ENCODE measurements around the gene NRG3.
"Not testable (repeated sequence)": the region's sequence is repeated elsewhere in the genome, so short reads cannot be mapped to it uniquely, and the experiment has no call there.

NRG3 gene

DNA sequence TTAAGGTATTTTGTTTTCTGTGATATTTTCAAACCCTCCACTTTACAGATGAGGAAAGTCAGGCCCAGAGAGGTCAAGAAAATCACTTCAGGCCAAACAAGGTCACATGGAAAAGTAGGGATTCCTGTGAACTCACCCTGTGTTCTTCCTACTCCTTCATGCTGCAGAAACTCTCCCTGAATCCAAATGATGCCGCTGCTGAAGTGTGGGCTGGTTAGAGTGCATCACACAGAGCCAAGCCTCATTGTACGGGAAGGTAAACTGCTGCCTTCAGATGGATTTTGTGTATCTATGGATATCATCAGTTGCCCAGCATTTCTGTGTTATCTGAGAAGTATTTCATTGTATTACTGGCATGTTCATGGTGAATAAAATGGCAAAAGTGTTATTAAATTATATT is 75.4 kb downstream of the NRG3 start:
- H3K27ac ChIP-seq: no peak overlapping the region
- DNase-seq (ENCODE audit: low read depth, low spot score): no peak

DNA sequence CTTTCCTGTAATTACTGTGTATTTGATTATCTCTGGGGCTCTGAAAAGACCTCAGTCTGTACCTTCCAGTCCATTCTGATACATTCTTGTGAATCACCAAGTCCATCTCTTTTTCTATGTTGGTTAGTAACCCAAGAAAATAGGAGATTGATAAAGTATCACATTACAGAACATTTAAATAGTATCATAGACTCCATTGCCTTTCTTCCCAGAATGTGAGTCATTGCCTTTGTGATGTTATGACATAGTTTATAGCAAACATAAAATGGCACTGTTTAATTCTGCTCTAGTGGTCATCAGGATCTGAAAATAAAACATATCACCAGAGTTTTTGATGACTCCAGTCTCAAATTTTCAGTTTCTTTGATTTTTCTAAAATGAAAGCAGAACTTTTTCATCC is 78.4 kb downstream of the NRG3 start:
- DNase-seq (ENCODE audit: low read depth, low spot score): no peak
- H3K27ac ChIP-seq: no peak overlapping the region

DNA sequence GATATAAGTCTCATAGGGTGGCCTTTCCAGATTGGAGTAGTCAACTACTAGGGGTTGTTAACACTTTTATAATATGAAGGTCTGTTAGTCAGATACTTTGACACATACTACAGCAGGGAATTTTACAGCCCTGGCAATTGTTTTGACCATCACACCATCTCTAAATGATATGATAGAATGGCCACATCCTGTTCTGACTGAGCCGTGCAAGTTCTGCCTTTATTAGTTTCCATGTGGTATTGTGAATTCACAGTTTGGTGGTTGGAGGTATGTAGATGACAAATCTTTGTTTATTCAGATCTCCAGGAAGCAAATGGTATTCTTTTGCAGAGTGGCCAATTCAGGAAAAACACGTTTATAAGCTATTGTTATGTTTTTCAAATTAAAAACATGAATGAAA is 83.0 kb downstream of the NRG3 start:
- DNase-seq (ENCODE audit: low read depth, low spot score): no peak
- no peak overlapping the region for H3K27ac ChIP-seq

DNA sequence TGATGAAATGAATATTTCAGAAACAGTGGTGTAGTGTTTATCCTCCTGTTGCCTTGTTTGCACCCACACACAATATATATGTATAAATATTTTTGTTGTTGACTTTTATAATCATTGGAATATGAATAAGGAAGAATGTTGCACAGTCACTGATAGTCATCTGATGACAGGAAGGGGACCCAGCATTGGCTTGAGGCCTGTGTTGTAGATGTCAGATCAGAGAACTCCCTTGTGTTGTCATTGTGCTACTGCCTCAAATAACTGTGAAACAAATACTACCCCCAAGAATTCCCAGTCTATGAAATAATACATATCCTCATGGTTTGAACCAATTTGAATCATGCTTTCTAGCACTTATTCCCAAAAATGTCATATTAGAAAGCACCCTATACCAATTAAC is 84.0 kb downstream of the NRG3 start:
- H3K27ac ChIP-seq: no peak overlapping the region
- no peak for DNase-seq (ENCODE audit: low read depth, low spot score)

DNA sequence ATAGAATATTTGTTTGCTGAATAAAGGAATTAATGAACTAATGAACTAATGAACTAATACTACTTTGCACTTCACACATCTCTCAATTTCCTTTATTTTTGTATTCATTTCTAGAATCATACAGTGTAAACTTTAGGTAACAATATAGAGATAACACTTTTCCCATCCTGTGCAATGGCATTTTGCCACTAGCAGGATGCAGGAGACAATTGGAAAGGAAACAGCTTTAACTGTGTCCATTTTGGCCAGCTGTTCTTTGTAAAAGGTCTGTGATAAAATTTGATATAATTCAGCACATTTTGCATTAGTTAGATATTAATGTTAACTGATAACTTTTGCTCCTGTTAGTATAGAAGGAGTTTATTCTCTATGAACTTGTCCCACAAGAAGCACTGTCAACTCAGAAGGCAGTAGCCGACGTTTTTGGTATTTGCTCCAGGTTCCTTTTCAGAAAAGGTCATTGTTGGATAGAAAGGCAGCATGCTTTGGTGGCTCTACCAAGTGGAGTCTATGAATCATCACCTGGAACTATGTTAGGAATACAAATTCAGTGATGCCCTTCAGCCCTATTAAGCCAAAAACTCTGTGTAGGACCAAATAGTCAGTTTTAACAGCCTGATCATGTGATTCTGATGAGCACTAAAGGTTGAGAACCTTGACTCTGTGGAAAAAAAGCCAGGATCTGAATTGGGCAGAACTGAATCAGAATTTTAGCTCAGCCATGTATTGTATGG is 86.6 kb downstream of the NRG3 start:
- DNase-seq (ENCODE audit: low read depth, low spot score): no peak
- no peak overlapping the region for H3K27ac ChIP-seq

DNA sequence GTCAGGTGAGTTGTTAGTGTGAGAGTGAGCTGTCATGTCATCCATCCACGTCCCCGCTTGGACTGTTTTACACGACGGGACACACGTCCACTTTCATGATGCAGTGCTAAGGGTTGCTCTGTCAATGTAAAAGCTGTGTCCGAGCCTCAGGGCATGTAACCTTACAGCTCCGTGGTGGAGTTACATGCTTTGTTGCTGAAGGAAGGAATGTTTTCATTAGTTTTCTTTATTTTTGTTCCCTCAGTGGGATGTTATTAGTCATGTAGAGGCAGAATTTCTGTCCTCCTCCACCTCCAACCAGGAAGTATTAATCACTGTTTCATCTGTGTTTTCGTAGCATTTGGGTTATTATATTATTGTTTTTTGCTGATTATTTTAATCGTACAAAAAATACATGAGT is 88.6 kb downstream of the NRG3 start:
- no peak for DNase-seq (ENCODE audit: low read depth, low spot score)
- no peak overlapping the region for H3K27ac ChIP-seq

DNA sequence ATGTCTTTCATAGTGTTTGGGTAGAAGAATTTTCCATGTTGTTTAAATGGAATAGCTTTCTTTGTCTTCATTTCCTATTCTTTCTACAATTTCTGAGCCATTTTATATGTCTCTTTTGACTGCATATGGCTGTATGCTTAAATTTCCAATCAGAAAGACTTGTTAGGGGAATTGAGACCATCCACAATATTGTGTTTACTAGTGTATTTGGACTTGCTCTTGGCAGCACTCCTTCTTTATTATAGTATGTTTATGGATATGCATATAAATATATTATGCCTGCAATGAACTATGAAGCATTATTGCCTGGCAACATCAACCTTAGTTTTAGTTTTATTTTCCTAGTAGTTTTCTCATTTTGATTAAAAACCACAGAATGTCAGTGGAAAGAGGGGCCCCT is 92.7 kb downstream of the NRG3 start:
- no peak overlapping the region for H3K27ac ChIP-seq
- DNase-seq (ENCODE audit: low read depth, low spot score): no peak

DNA sequence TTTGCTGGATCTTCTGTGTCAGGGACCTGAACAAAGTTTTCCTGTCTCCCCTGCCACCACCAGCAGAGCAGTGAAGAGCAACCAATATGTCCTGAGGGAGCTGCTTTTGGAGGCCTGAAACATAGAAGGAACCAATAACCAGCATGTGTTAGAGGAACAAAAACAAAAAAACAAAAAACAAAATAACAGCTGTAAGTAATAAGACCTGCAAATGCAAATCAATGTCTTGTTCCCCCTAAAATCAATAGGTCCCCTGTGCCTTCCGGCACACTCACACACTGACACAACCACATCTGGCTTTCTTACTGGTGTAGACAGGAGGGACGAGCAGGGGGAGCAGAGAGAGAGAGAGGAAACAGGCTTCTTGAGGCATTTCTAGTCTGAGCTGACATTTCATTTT is 94.1 kb downstream of the NRG3 start:
- no peak overlapping the region for H3K27ac ChIP-seq
- no peak for DNase-seq (ENCODE audit: low read depth, low spot score)

DNA sequence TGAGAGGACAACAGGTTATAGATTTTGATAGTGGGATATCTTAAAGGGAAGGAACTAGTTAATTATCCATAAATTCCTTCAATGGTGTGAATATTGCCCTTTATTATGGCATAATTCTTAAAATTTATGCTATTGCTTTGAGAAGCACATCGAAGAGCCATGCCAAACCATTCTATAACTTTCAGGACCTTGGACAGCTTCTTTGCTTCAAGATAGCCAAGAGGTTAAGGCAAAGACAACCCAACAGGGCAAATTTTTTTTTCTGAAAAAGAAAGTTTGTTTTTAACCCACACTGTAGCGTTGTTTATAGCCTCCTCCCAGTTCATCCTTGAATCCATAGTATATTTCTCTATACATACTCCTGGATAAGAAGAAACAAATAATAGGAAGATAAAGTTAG is 103.2 kb downstream of the NRG3 start:
- no peak for DNase-seq (ENCODE audit: low read depth, low spot score)
- no peak overlapping the region for H3K27ac ChIP-seq

DNA sequence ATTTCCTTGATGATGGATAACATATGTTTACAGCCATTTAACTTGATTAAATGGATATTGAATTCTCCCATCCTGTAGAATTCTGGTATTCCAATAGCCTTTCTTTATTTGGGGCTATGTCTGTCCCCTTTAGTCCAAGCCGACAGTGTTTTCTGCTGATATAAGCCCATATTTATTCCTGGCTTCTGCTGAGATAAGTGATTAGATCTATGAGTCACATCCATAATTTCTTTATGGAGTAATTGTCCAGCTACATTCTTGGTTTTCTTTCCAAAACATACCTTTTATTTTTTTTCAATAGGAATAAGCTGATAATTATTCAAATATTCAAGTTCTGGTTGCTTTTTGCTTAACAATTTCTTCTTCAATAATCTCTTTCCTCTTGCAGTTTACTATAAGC is 106.7 kb downstream of the NRG3 start:
- H3K27ac ChIP-seq: no peak overlapping the region
- DNase-seq (ENCODE audit: low read depth, low spot score): no peak

DNA sequence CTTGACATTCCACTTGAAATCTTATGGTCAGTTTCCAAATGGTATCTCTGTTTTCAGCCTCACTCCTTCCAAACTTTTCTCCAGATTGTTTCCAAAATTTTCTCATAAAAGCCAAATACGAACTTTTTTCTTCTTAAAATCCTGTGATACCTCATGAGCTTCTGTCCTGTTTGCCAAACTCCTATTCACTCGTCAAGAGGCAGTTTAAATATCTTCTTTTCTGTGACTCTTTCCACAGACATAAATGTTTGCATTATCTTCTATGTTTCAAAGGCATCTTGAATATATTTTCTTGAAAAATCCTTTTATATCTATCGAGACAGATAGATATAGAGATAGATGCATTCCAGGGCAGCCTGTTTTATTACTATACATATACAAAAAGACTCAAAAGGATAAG is 109.4 kb downstream of the NRG3 start:
- H3K27ac ChIP-seq: no peak overlapping the region

DNA sequence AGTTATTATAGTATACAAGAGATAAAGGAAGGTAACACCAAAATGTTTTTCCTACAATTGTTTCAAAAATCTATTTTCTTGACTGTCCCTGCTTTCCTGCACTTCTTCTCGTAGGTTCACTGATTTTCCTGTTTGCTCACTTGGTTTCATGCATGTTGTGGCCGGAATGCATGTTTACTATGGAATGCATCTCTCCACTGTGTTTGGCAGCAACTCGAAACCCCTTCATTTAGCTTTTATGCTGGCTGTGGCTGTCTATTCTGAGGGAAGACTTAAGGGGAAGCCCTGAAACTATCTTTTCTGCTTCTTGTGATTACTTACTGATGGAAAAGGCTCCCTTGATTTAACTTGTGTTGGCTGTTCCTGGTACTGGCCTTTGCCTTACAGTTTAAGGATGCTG is 120.3 kb downstream of the NRG3 start:
- no peak overlapping the region for H3K27ac ChIP-seq

More for the DNA sequence above, 109.4 kb downstream of the NRG3 start:
- DNase-seq (ENCODE audit: low read depth, low spot score): no peak

DNA sequence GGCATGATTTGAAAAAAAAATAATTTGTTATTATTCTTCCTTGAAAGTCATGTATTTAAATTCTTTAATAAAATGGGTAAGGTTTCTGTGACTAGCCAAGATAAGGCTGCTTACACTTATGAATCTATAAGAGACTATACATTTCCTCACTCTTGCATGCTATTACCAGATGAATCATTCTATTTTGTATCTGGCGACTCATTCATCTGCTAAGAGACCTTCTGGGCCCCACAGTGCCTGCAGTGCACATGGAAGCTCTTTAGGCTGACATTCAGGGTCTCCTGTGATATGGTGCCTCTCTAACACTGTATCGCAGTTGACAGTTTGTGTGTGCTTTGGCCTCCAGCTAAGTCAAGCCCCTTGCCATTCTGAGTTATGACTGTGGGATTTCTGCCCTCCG is 121.9 kb downstream of the NRG3 start:
- no peak overlapping the region for H3K27ac ChIP-seq
- DNase-seq (ENCODE audit: low read depth, low spot score): no peak

More for the DNA sequence above, 120.3 kb downstream of the NRG3 start:
- no peak for DNase-seq (ENCODE audit: low read depth, low spot score)

DNA sequence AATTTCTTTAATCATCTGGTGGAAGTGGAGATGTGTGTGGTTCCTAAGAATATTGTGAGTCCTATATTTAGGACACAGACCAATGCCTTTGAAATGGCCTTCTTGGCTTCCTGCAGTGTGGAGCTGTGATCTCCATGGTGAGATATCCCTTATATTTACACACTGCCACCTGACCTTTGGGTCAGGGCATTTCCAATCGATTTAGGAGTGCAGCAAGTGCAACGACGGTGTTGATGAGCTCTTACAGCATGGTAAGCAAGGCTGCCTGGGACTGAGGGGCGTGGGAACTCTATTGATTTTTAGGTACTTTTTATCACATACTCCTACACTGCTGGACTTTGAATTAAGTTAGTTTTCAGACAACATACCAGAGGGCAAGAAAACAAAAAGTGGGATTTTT is 146.0 kb downstream of the NRG3 start:
- H3K27ac ChIP-seq: no peak overlapping the region
- no peak for DNase-seq (ENCODE audit: low read depth, low spot score)

DNA sequence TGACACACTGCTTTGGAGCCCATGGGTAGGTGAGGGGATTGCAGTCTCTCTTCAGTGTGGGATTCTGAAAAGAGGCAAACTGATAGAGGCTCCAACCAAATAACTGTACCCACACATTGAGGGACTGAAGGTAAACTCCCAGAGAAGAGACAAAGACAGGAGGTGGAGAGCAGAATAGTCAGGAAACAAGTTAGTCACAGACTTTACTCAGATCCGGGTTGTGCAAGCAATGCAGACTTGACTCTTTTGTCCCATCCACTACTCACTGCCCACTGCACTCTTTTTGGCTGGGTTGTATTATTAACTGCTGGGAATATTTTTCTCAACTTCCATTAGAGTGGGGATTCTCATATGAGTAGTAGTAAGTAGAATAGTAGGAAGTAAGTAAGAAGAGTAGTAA is 152.7 kb downstream of the NRG3 start:
- DNase-seq (ENCODE audit: low read depth, low spot score): no peak
- no peak overlapping the region for H3K27ac ChIP-seq

DNA sequence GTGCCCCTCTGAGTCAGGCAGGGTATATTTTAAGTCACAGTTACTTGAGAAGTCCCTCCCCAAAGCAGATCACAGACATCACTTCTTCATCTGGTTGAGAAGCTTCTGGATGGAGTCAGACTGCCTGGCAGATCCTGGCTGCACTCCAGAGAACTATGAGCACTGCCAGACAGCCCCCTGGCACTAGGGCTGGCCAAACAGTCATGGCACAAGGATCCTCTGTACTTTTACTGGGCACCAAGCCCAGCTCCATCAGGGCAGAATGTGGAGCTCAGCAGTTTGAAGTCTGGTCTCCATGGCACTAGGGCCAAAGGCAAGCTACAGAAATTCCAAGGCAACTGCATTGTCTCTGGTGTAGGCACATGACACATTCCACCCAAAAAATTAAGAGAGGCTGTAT is 162.1 kb downstream of the NRG3 start:
- H3K27ac ChIP-seq: no peak overlapping the region

DNA sequence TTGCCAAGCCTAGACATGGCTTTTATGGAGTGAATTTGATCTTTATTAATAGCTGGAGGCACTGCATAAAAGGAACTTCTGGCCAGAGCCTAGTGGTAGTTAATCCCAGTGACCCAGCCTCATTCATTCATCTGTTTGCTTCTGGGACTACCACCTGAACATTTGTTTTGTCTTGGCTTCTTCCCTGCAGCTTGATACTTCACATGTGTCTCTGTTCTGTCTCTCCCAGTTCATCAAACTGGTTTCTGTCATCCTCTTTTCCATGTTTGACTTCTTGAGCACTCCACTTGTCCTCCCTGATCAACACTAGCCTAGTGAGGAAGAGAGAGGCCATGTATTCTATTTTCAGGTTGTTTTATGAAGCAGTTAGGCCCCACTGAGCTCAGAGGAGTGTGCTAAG is 163.6 kb downstream of the NRG3 start:
- no peak overlapping the region for H3K27ac ChIP-seq
- DNase-seq (ENCODE audit: low read depth, low spot score): no peak

More for the DNA sequence above, 162.1 kb downstream of the NRG3 start:
- no peak for DNase-seq (ENCODE audit: low read depth, low spot score)

DNA sequence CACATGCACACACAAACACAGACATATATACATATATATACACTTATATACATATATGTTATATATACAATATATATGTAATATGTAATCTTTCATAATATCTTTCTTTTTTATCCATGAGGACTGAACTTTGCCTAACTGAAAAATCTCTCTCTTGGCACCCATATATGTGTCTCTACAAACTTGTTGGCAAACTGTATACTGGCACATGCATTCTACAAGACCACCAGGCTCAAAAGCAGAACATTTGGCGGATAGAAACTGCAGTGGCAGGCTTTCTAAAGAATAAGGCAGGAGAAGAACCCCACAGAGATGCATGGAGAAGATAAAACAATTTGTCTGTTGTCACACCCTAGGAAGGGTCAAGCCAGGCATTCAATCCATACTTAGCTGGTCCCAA is 165.3 kb downstream of the NRG3 start:
- H3K27ac ChIP-seq: no peak overlapping the region
- no peak for DNase-seq (ENCODE audit: low read depth, low spot score)

DNA sequence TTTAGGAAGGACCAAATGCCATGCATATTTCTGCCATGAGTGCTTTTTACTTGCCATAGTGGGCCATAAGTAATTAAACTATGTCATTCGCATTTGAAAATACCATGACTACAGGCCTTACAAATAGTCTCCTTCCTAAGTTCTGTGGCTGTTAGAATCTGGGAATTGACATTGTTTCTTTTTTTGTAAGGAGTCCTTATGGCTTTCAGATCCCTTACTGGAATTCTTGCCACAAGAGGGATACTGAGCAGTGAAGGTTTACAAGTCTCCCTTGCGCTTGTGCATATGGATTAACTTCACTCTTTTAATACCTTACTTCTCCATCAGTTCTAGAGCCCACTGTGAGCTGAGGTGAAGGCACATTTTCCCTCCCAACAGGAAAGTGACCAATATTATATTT is 166.0 kb downstream of the NRG3 start:
- no peak overlapping the region for H3K27ac ChIP-seq
- no peak for DNase-seq (ENCODE audit: low read depth, low spot score)

DNA sequence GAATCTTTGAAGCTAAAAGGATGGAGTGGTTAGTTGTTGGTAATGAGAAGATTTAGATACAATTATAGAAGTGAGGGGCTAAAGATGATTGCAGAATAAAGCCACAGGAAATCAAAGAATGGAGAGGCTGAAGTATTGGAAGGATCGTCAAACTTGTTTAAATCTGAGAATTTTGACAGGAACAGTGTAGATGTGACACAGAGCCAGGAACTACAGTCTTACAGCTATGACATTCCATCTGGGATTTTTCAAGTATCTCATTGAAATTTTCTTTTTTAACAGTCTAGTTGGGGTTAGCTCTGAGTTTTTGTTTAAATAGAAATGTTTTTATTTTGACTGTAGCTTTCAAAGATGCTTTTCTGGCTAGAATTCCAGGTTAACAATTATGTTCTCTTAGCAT is 181.4 kb downstream of the NRG3 start:
- H3K27ac ChIP-seq: no peak overlapping the region
- DNase-seq (ENCODE audit: low read depth, low spot score): no peak

DNA sequence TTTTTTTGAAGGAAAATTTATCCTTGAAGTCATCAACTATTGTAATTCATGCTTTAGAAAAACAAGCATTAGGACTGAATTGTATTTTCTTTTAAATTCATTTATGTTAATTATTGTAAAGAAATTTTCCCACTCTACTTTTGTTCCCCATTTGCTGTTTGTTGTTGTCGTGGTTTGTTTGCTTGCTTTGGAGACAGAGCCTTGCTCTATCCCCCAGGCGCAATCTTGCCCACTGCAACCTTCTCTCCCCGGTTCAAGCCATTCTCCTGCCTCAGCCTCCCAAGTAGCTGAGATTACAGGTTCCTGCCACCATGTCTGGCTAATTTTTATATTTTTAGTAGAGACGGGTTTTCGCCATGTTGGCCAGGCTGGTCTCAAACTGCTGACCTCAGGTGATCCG is 192.2 kb downstream of the NRG3 start:
- not testable (repeated sequence) for DNase-seq (ENCODE audit: low read depth, low spot score); H3K27ac ChIP-seq

DNA sequence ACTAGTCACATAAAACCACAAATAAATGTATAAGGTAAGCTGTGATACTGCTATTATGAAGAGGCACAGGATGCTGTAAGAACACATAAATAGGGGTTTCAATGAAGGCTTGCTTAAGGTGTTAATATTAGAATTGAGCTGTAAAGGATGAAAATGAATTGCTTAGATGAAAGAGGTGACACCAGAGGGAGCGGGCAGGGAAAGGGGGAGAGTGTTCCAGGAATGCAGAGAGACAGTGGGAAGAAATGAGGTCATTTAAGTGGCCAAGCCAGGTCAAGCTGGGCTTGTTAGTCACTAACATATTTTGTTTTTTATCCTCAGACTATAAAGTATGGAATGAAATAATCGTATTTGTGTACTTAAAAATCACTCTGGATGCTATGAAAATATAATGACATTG is 193.5 kb downstream of the NRG3 start:
- no peak for DNase-seq (ENCODE audit: low read depth, low spot score)
- H3K27ac ChIP-seq: no peak overlapping the region

DNA sequence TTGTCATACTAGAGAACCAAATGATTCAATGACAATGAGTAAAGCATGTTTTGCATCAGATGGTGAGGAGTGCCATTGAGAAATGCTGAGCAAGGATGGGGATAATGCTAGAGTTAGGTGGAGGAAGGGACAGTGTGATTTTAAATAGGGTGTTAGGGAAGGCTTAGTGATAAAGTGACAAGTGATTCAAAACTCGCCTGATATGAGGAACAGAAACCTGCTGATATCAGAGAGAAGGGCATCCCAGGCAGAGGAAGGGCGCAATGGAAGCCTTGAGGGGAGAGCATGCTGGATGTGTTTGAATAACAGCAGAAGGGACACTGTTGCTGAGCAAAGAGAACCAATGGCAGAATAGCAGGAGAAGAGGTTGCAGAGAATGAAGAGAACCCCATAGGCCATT is 196.2 kb downstream of the NRG3 start:
- no peak overlapping the region for H3K27ac ChIP-seq
- DNase-seq (ENCODE audit: low read depth, low spot score): no peak

Measured in epithelial cell of prostate (primary cell).